ENCODE measurements around the gene HYAL2.

The HYAL2 gene

GRCh38 chr3:50302095-50303012 lies 20.2 kb downstream of the HYAL2 start:
- no peak for FAIRE-seq

GRCh38 chr3:50300681-50301254 lies 21.8 kb downstream of the HYAL2 start:
- no peak for FAIRE-seq

- FAIRE-seq, result no peak
Measured at GRCh38 chr3:50299929-50300680, 22.4 kb downstream of the HYAL2 start.

GRCh38 chr3:50299638-50299928 lies 23.0 kb downstream of the HYAL2 start:
- FAIRE-seq, result no peak

GRCh38 chr3:50298836-50299637 lies 23.5 kb downstream of the HYAL2 start, which contains the start of the genes HYAL3 and NAA80:
Gene HYAL3, minus strand, starts transcription at chr3:50299405. Its CDS starts 3,803 bp downstream, at chr3:50295602.
Gene NAA80, minus strand, starts transcription at chr3:50299405. Its CDS starts 1,942 bp downstream, at chr3:50297463.
- peak; percentile 56 for FAIRE-seq

- no peak for FAIRE-seq
Measured at GRCh38 chr3:50297896-50298725, 24.4 kb downstream of the HYAL2 start.

- no peak for FAIRE-seq
Measured at GRCh38 chr3:50297384-50297775, 25.2 kb downstream of the HYAL2 start.

- FAIRE-seq, result no peak
Measured at GRCh38 chr3:50296721-50297383, 25.7 kb downstream of the HYAL2 start.

- FAIRE-seq, result no peak
Measured at GRCh38 chr3:50295553-50296431, 26.8 kb downstream of the HYAL2 start.

GRCh38 chr3:50294492-50295403 lies 27.8 kb downstream of the HYAL2 start:
- no peak for FAIRE-seq

- no peak for FAIRE-seq
Measured at GRCh38 chr3:50294089-50294488, 28.5 kb downstream of the HYAL2 start.

- FAIRE-seq, result no peak
Measured at GRCh38 chr3:50293079-50293801, 29.3 kb downstream of the HYAL2 start.

- peak; percentile 84 for FAIRE-seq
Measured at GRCh38 chr3:50292159-50293078, 30.1 kb downstream of the HYAL2 start, which contains the start of gene IFRD2. Gene IFRD2, minus strand, starts transcription at chr3:50292429. Its CDS starts 155 bp downstream, at chr3:50292274.

GRCh38 chr3:50290161-50290641 lies 32.3 kb downstream of the HYAL2 start:
- no peak for FAIRE-seq

GRCh38 chr3:50289130-50289529 lies 33.4 kb downstream of the HYAL2 start:
- FAIRE-seq, result no peak

- no peak for FAIRE-seq
Measured at GRCh38 chr3:50288387-50289007, 34.0 kb downstream of the HYAL2 start.

Data from islet of Langerhans (tissue), 1 donor.